IMR-90 (cell line): ENCODE measurements around the gene OR9A4. TPM values are rescaled to one million over a fixed set of nuclear protein-coding genes. Genes with fewer than 3 reads are reported as not detected.

Experiments
- ATAC-seq: fragments of 200-7000 bp; cut with Tn5 transposase; 2 replicates; pipeline ENCODE4 v1.9.1; 2020; ENCODE audit warnings: low read depth, mild to moderate bottlenecking, moderate library complexity
- BruUV-seq: library from RNA; stranded (reverse); fragments of 400-500 nt; replicated peaks from 2 replicates; lab custom pipeline; 2021; lab: Mats Ljungman, UMichigan
- CTCF ChIA-PET: fragments of 300-600 bp; formaldehyde crosslinking; extraction: SDS; loops from one replicate; lab custom pipeline; 2021; ENCODE audit warnings: antibody characterized with exemption; lab: Yijun Ruan, JAX
- POLR2A ChIA-PET: fragments of 300-600 bp; sonication (Branson Sonifier 250); formaldehyde crosslinking; loops from one replicate; lab custom pipeline; 2022; ENCODE audit warnings: antibody characterized with exemption; ENCODE audit not compliant: unreplicated experiment; lab: Charles Lee
- DNase-seq: peaks from one replicate; pipeline ENCODE4 v3.0.0; 2013
- H2AFZ ChIP-seq: replicated peaks from 2 replicates; pipeline ENCODE3; 2013; ENCODE audit warnings: low read length, mild to moderate bottlenecking; ENCODE audit not compliant: poor library complexity
- H2AK5ac ChIP-seq: 2 replicates; pipeline ENCODE4 v1.6.1; 2013; ENCODE audit warnings: low read depth, low read length, inconsistent platforms
- H2AK9ac ChIP-seq: replicated peaks from 2 replicates; pipeline ENCODE3; 2013; ENCODE audit warnings: mild to moderate bottlenecking, low read depth, low read length, moderate library complexity; ENCODE audit not compliant: poor library complexity
- H2BK120ac ChIP-seq: 2 replicates; pipeline ENCODE4 v1.6.1; 2013; ENCODE audit warnings: low read depth, low read length, inconsistent platforms
- H2BK15ac ChIP-seq: 3 replicates; pipeline ENCODE4 v1.6.1; 2013; ENCODE audit warnings: low read depth, low read length, inconsistent platforms
- H2BK20ac ChIP-seq: 2 replicates; pipeline ENCODE4 v1.6.1; 2013; ENCODE audit warnings: low read depth, mild to moderate bottlenecking, inconsistent platforms, low read length, moderate library complexity
- H2BK5ac ChIP-seq: 2 replicates; pipeline ENCODE4 v1.6.1; 2013; ENCODE audit warnings: mild to moderate bottlenecking, low read depth, low read length, inconsistent platforms; ENCODE audit not compliant: poor library complexity, severe bottlenecking
- H3K14ac ChIP-seq: replicated peaks from 2 replicates; pipeline ENCODE4 v1.6.1; 2013; ENCODE audit warnings: low read depth, low read length, inconsistent platforms
- H3K18ac ChIP-seq: 2 replicates; pipeline ENCODE4 v1.6.1; 2013; ENCODE audit warnings: low read depth, low read length, control low read depth
- H3K23ac ChIP-seq: 2 replicates; pipeline ENCODE4 v1.6.1; 2013; ENCODE audit warnings: low read depth, low read length, inconsistent platforms
- H3K27ac ChIP-seq: 2 replicates; pipeline ENCODE4 v1.5.1; 2013; ENCODE audit warnings: mild to moderate bottlenecking, control low read depth, low read length; ENCODE audit not compliant: insufficient read depth
- H3K27me3 ChIP-seq: 2 replicates; pipeline ENCODE4 v1.6.1; 2013; ENCODE audit warnings: low read length; ENCODE audit not compliant: control insufficient read depth, insufficient read depth
- H3K36me3 ChIP-seq: 2 replicates; pipeline ENCODE4 v1.6.1; 2013; ENCODE audit warnings: low read length, mixed read lengths; ENCODE audit not compliant: control insufficient read depth, insufficient read depth
- H3K4ac ChIP-seq: 2 replicates; pipeline ENCODE4 v1.6.1; 2013; ENCODE audit warnings: low read depth, low read length, inconsistent platforms
- H3K4me1 ChIP-seq: 2 replicates; pipeline ENCODE4 v1.6.1; 2013; ENCODE audit warnings: low read length, mixed read lengths; ENCODE audit not compliant: control insufficient read depth, insufficient read depth
- H3K4me2 ChIP-seq: 2 replicates; pipeline ENCODE4 v1.6.1; 2013; ENCODE audit warnings: low read depth, mild to moderate bottlenecking, control low read depth, low read length, moderate library complexity
- H3K4me3 ChIP-seq: 2 replicates; pipeline ENCODE4 v1.5.1; 2013; ENCODE audit warnings: low read depth, mild to moderate bottlenecking, control low read depth, low read length, moderate library complexity; ENCODE audit not compliant: insufficient read depth
- H3K56ac ChIP-seq: 2 replicates; pipeline ENCODE4 v1.6.1; 2013; ENCODE audit warnings: low read length, inconsistent platforms; ENCODE audit not compliant: insufficient read depth; ENCODE audit errors: extremely low read depth
- H3K79me1 ChIP-seq, 2 experiments: 2 replicates each; pipeline ENCODE4 v1.6.1; 2013; ENCODE audit warnings: low read length in 2 of 2, inconsistent platforms in 1 of 2, low read depth in 1 of 2
- H3K9ac ChIP-seq: 2 replicates; pipeline ENCODE4 v1.6.1; 2013; ENCODE audit warnings: low read depth, low read length, control low read depth
- H3K9me1 ChIP-seq: 2 replicates; pipeline ENCODE4 v1.6.1; 2013; ENCODE audit warnings: low read length, inconsistent platforms; ENCODE audit not compliant: insufficient read depth
- H3K9me3 ChIP-seq: 2 replicates; pipeline ENCODE4 v1.6.1; 2013; ENCODE audit warnings: low read length; ENCODE audit not compliant: control insufficient read depth, insufficient read depth
- H4K20me1 ChIP-seq: 2 replicates; pipeline ENCODE4 v1.6.1; 2013; ENCODE audit warnings: low read length, inconsistent platforms; ENCODE audit not compliant: insufficient read depth
- H4K5ac ChIP-seq: 2 replicates; pipeline ENCODE4 v1.6.1; 2013; ENCODE audit warnings: mild to moderate bottlenecking, low read depth, low read length, control low read depth
- H4K8ac ChIP-seq, 2 experiments: 2 replicates each; pipeline ENCODE4 v1.6.1; 2013; ENCODE audit warnings: low read depth in 2 of 2, low read length in 2 of 2, control low read depth in 1 of 2, inconsistent platforms in 1 of 2
- H4K91ac ChIP-seq: 2 replicates; pipeline ENCODE4 v1.6.1; 2013; ENCODE audit warnings: low read depth, low read length, inconsistent platforms; ENCODE audit not compliant: insufficient read depth
- BHLHE40 ChIP-seq: fragments of 150-350 bp; IDR thresholded peaks from 2 replicates; pipeline ENCODE4 v1.6.1; 2016; ENCODE audit warnings: mild to moderate bottlenecking, low read depth, low read length
- CEBPB ChIP-seq: IDR thresholded peaks from 2 replicates; pipeline ENCODE4 v1.6.1; 2012; ENCODE audit warnings: low read depth, low read length, improper control_type of control experiment
- CHD1 ChIP-seq: IDR thresholded peaks from 2 replicates; pipeline ENCODE4 v1.6.1; 2012; ENCODE audit warnings: low read depth, low read length, improper control_type of control experiment
- FOS ChIP-seq: fragments of 150-350 bp; IDR thresholded peaks from 2 replicates; pipeline ENCODE4 v1.6.1; 2016; ENCODE audit warnings: low read depth, low read length
- MAFK ChIP-seq: IDR thresholded peaks from 2 replicates; pipeline ENCODE4 v1.6.1; 2012; ENCODE audit warnings: low read depth, low read length, improper control_type of control experiment
- MAZ ChIP-seq: IDR thresholded peaks from 2 replicates; pipeline ENCODE4 v1.6.1; 2012; ENCODE audit warnings: low read depth, mild to moderate bottlenecking, low read length, improper control_type of control experiment, moderate library complexity, borderline replicate concordance
- MXI1 ChIP-seq: IDR thresholded peaks from 2 replicates; pipeline ENCODE4 v1.6.1; 2012; ENCODE audit warnings: low read depth, mild to moderate bottlenecking, low read length, moderate library complexity, borderline replicate concordance
- NFE2L2 ChIP-seq: fragments of 150-350 bp; IDR thresholded peaks from 2 replicates; pipeline ENCODE4 v1.6.1; 2016; ENCODE audit warnings: low read depth, mild to moderate bottlenecking, low read length
- POLR2A ChIP-seq: IDR thresholded peaks from 2 replicates; pipeline ENCODE4 v1.6.1; 2012; ENCODE audit warnings: mild to moderate bottlenecking, low read depth, low read length
- RAD21 ChIP-seq: IDR thresholded peaks from 2 replicates; pipeline ENCODE4 v1.6.1; 2012; ENCODE audit warnings: low read length, improper control_type of control experiment
- RCOR1 ChIP-seq: IDR thresholded peaks from 2 replicates; pipeline ENCODE4 v1.6.1; 2012; ENCODE audit warnings: mild to moderate bottlenecking, low read length, improper control_type of control experiment; ENCODE audit not compliant: insufficient replicate concordance
- RFX5 ChIP-seq: IDR thresholded peaks from 2 replicates; pipeline ENCODE4 v1.8.0; 2012; ENCODE audit warnings: low read depth, mild to moderate bottlenecking, low read length, moderate library complexity
- SMC3 ChIP-seq: fragments of 150-350 bp; IDR thresholded peaks from 2 replicates; pipeline ENCODE4 v1.6.1; 2016; ENCODE audit warnings: low read depth, mild to moderate bottlenecking, antibody characterized with exemption, low read length, moderate library complexity
- WGBS, 2 experiments: methylation state at CpG; one replicate each; pipeline versions ENCODE4 v1.1.5 to v1.1.7; 2013; ENCODE audit warnings: missing lambda C conversion rate in 2 of 2; ENCODE audit not compliant: insufficient read length in 1 of 2; ENCODE audit errors: extremely low coverage in 2 of 2; 5-methylcytosine and 5-hydroxymethylcytosine counted together
- dilution Hi-C: fragments of 300-500 bp; cut with HindIII; formaldehyde crosslinking; loops from one replicate; pipeline ENCODE4 v1.14.3; 2018; ENCODE audit warnings: low sequenced_read_pairs; ENCODE audit not compliant: unreplicated experiment
- in situ Hi-C: fragments of 300-500 bp; cut with MboI; formaldehyde crosslinking; loops from 3 replicates; pipeline ENCODE4 v1.14.3; 2019; ENCODE audit warnings: low sequenced_read_pairs, inconsistent platforms, mixed read lengths
- intact Hi-C: fragments of 100-400 bp; cut with micrococcal nuclease; formaldehyde crosslinking; loops from 2 replicates; pipeline ENCODE4 v1.10.0; 2022
- polyA plus RNA-seq, 3 experiments: library from polyadenylated mRNA; depleted of rRNA; stranded (reverse); fragments of >200 nt; gene quantifications; 2 replicates each; pipeline ENCODE4 v1.2.3, GENCODE V29; 2012; ENCODE audit warnings: low replicate concordance in 1 of 3
- total RNA-seq: library from RNA; depleted of rRNA; stranded (reverse); fragments of >200 nt; gene quantifications from 2 replicates; pipeline ENCODE4 v1.2.3, GENCODE V29; 2012
- TF ChIP-seq, protein P1 (sequence below): fragments of 150-350 bp; IDR thresholded peaks from 2 replicates; pipeline ENCODE4 v1.6.1; 2017; ENCODE audit warnings: mild to moderate bottlenecking, antibody characterized with exemption, low read length, low read depth
- TF ChIP-seq, protein P2 (sequence below): conservative IDR thresholded peaks from 2 replicates; pipeline ENCODE4 v1.5.1; 2012; ENCODE audit warnings: mild to moderate bottlenecking, low read depth, low read length, improper control_type of control experiment
- TF ChIP-seq, protein P3 (sequence below): fragments of 150-350 bp; IDR thresholded peaks from 2 replicates; pipeline ENCODE4 v1.6.1; 2016; ENCODE audit warnings: low read depth, mild to moderate bottlenecking, low read length, moderate library complexity, borderline replicate concordance

OR9A4 gene
- total and polyA plus RNA-seq, 2 of the 4 experiments (the other 2 are of a cell fraction) = not detected

DNA sequence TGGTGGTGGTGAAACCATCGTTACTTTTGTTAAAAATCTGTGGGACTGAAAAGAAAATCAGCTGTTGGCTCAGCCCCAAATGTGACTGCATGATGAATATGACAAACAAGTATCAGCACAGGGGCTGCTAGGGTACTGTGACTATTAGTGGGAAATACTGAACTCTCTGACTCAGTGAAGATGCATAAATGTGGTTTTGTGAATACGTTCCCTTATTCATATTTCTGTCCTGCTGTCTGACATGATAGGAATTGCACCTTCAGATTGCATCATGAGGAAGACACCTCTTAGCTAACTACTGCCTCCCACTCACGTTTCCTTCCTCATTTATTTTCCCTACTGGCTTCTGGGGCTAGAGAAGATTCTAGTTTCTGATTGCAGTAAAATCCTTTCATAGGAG is 29.2 kb downstream of the OR9A4 start:
- Histone ChIP-seq H3K14ac (no peak overlapping the region), H3K36me3 (no peaks in the 10 kb centered on the region), H2AK9ac (no peak overlapping the region), H2BK5ac (no peak overlapping the region), H4K91ac (no peak overlapping the region), H3K27me3 (no peaks in the 10 kb centered on the region), H2BK15ac (no peak overlapping the region), H3K4me1 (no peaks in the 10 kb centered on the region), H3K9ac (no peak overlapping the region), H3K4ac (no peak overlapping the region), H3K18ac (no peak overlapping the region), H3K4me2 (no peak overlapping the region), H3K4me3 (no peak overlapping the region), H4K5ac (no peak overlapping the region), H3K9me3 (peaks cover 9% of the 10 kb centered on the region), H2BK20ac (no peak overlapping the region), H3K56ac (no peak overlapping the region), H2AFZ (no peak overlapping the region), H4K20me1 (no peaks in the 10 kb centered on the region), H4K8ac (no peak overlapping the region), H3K23ac (no peak overlapping the region), H3K9me1 (no peaks in the 10 kb centered on the region), H3K27ac (no peak overlapping the region), H2BK120ac (no peak overlapping the region), H2AK5ac (no peak overlapping the region), H3K79me1 (no peaks in the 10 kb centered on the region)
- TF ChIP-seq, protein P1, sequence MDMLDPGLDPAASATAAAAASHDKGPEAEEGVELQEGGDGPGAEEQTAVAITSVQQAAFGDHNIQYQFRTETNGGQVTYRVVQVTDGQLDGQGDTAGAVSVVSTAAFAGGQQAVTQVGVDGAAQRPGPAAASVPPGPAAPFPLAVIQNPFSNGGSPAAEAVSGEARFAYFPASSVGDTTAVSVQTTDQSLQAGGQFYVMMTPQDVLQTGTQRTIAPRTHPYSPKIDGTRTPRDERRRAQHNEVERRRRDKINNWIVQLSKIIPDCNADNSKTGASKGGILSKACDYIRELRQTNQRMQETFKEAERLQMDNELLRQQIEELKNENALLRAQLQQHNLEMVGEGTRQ = no peak
- TF ChIP-seq NFE2L2 (no peak), CHD1 (no peak), RFX5 (no peak), RAD21 (no peak), MAFK (no peak), POLR2A (no peak), RCOR1 (no peak), FOS (no peak), CEBPB (no peak), SMC3 (no peak), MAZ (no peak), MXI1 (no peak), BHLHE40 (no peak)
- TF ChIP-seq, protein P2, sequence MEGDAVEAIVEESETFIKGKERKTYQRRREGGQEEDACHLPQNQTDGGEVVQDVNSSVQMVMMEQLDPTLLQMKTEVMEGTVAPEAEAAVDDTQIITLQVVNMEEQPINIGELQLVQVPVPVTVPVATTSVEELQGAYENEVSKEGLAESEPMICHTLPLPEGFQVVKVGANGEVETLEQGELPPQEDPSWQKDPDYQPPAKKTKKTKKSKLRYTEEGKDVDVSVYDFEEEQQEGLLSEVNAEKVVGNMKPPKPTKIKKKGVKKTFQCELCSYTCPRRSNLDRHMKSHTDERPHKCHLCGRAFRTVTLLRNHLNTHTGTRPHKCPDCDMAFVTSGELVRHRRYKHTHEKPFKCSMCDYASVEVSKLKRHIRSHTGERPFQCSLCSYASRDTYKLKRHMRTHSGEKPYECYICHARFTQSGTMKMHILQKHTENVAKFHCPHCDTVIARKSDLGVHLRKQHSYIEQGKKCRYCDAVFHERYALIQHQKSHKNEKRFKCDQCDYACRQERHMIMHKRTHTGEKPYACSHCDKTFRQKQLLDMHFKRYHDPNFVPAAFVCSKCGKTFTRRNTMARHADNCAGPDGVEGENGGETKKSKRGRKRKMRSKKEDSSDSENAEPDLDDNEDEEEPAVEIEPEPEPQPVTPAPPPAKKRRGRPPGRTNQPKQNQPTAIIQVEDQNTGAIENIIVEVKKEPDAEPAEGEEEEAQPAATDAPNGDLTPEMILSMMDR = no peak
- TF ChIP-seq, protein P3, sequence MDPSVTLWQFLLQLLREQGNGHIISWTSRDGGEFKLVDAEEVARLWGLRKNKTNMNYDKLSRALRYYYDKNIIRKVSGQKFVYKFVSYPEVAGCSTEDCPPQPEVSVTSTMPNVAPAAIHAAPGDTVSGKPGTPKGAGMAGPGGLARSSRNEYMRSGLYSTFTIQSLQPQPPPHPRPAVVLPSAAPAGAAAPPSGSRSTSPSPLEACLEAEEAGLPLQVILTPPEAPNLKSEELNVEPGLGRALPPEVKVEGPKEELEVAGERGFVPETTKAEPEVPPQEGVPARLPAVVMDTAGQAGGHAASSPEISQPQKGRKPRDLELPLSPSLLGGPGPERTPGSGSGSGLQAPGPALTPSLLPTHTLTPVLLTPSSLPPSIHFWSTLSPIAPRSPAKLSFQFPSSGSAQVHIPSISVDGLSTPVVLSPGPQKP = no peak
- dilution Hi-C loops = no loop called here
- in situ Hi-C loops = no loop called here
- POLR2A ChIA-PET = no interaction called here
- DNase-seq (no peak), ATAC-seq (no peak)
- intact Hi-C loops = no loop called here
- BruUV-seq = no TSS peak
- WGBS, 2 experiments = no CpG with 5 or more reads among the region's 3 CpGs
- CTCF ChIA-PET = no interaction called here
